Liver (tissue), 9 donors: ENCODE measurements around the gene FAM3B. TPM values are rescaled to one million over a fixed set of nuclear protein-coding genes. Genes with fewer than 3 reads are reported as not detected.

Source experiments
- DNase-seq: peaks from one replicate; pipeline ENCODE4 v3.0.0-alpha.2; 2017; ENCODE audit warnings: low spot score
- H3K27ac ChIP-seq, 2 donors: one replicate each; pipeline ENCODE4 v1.7.0; 2013; ENCODE audit warnings: inconsistent platforms in 2 of 2, low read length in 2 of 2, control low read depth in 1 of 2, low read depth in 1 of 2, mild to moderate bottlenecking in 1 of 2
- H3K27me3 ChIP-seq, 4 donors: one replicate each; pipeline versions ENCODE4 v1.6.1 to v1.7.0; 2013; ENCODE audit warnings: low read length in 3 of 4, inconsistent platforms in 1 of 4, mild to moderate bottlenecking in 1 of 4, moderate library complexity in 1 of 4; ENCODE audit not compliant: control insufficient read depth in 4 of 4, insufficient read depth in 4 of 4
- H3K36me3 ChIP-seq, 4 donors: one replicate each; pipeline versions ENCODE4 v1.6.1 to v1.7.0; 2013; ENCODE audit warnings: low read length in 3 of 4, mild to moderate bottlenecking in 3 of 4, low read depth in 1 of 4, moderate library complexity in 1 of 4; ENCODE audit not compliant: control insufficient read depth in 4 of 4, insufficient read depth in 3 of 4
- H3K4me1 ChIP-seq, 4 donors: one replicate each; pipeline versions ENCODE4 v1.6.1 to v1.7.0; 2013; ENCODE audit warnings: low read length in 3 of 4, mild to moderate bottlenecking in 3 of 4, moderate library complexity in 1 of 4; ENCODE audit not compliant: control insufficient read depth in 4 of 4, insufficient read depth in 4 of 4
- H3K4me3 ChIP-seq, 3 donors: one replicate each; pipeline versions ENCODE4 v1.6.1 to v1.7.0; 2013; ENCODE audit warnings: low read length in 3 of 3, control low read depth in 1 of 3, low read depth in 1 of 3, mild to moderate bottlenecking in 1 of 3
- H3K9ac ChIP-seq, 2 donors: one replicate each; pipeline ENCODE4 v1.7.0; 2013; ENCODE audit warnings: low read length in 2 of 2, mild to moderate bottlenecking in 2 of 2, moderate library complexity in 2 of 2, control low read depth in 1 of 2, low read depth in 1 of 2
- H3K9me3 ChIP-seq, 4 donors: one replicate each; pipeline versions ENCODE4 v1.6.1 to v1.7.0; 2013; ENCODE audit warnings: low read length in 3 of 4; ENCODE audit not compliant: control insufficient read depth in 4 of 4
- ATF3 ChIP-seq: IDR thresholded peaks from 2 replicates; pipeline ENCODE4 v1.6.1; 2016; ENCODE audit warnings: antibody characterized with exemption
- CTCF ChIP-seq: fragments of 150-350 bp; IDR thresholded peaks from 2 replicates; pipeline ENCODE4 v1.5.1; 2017; ENCODE audit warnings: improper control_type of control experiment, low read depth, low read length; ENCODE audit not compliant: missing input control
- EGR1 ChIP-seq, 2 donors: IDR thresholded peaks; 2 replicates each; pipeline ENCODE4 v1.6.1; 2016 to 2018; ENCODE audit warnings: antibody characterized with exemption in 2 of 2, low read depth in 2 of 2
- FOXA1 ChIP-seq: IDR thresholded peaks from 2 replicates; pipeline ENCODE4 v1.6.1; 2016; ENCODE audit warnings: antibody characterized with exemption
- FOXA2 ChIP-seq: IDR thresholded peaks from 2 replicates; pipeline ENCODE4 v1.6.1; 2016; ENCODE audit warnings: antibody characterized with exemption
- HNF4A ChIP-seq, 2 donors: conservative IDR thresholded peaks; 2 replicates each; pipeline ENCODE4 v1.6.1; 2016; ENCODE audit warnings: antibody characterized with exemption in 2 of 2, mild to moderate bottlenecking in 2 of 2
- JUND ChIP-seq, 2 donors: IDR thresholded peaks; 2 replicates each; pipeline ENCODE4 v1.6.1; 2016; ENCODE audit warnings: antibody characterized with exemption in 2 of 2
- RAD21 ChIP-seq, 2 donors: IDR thresholded peaks; 2 replicates each; pipeline ENCODE4 v1.6.1; 2016; ENCODE audit warnings: antibody characterized with exemption in 2 of 2, mild to moderate bottlenecking in 2 of 2
- RXRA ChIP-seq, 2 donors: IDR thresholded peaks; 2 replicates each; pipeline ENCODE4 v1.6.1; 2017 to 2018; ENCODE audit warnings: antibody characterized with exemption in 2 of 2, mild to moderate bottlenecking in 1 of 2
- SP1 ChIP-seq: IDR thresholded peaks from 2 replicates; pipeline ENCODE4 v1.6.1; 2018; ENCODE audit warnings: antibody characterized with exemption, mild to moderate bottlenecking
- WGBS: extraction: QIAGEN DNeasy Blood & Tissue Kit; methylation state at CpG from one replicate; pipeline ENCODE4 v1.1.7; 2013; 5-methylcytosine and 5-hydroxymethylcytosine counted together
- polyA plus RNA-seq, 2 donors: library from polyadenylated mRNA; stranded (reverse) in 1 of 2; unstranded in 1 of 2; fragments of 200-250 nt in 1 of 2; fragments of >200 nt in 1 of 2; fragmentation: Nextera tagmentation in 1 of 2; extraction: Ambion mirVana in 1 of 2; gene quantifications; one replicate each; pipeline versions ENCODE4 v1.2.1 to v1.2.3, GENCODE V29; 2013 to 2015
- total RNA-seq, 2 donors: library from RNA; depleted of rRNA; stranded (reverse); fragments of >200 nt; gene quantifications; one replicate each; pipeline ENCODE4 v1.2.3, GENCODE V29; 2014
- TF ChIP-seq, protein P1 (sequence below): IDR thresholded peaks from 2 replicates; pipeline ENCODE4 v1.6.1; 2016; ENCODE audit warnings: antibody characterized with exemption
- TF ChIP-seq, protein P2 (sequence below): IDR thresholded peaks from 2 replicates; pipeline ENCODE4 v1.6.1; 2016; ENCODE audit warnings: antibody characterized with exemption, mild to moderate bottlenecking
- donor health status: healthy.
- donor health status: healthy.
- donor health status: healthy.
- donor health status: healthy.
- donor health status: healthy.

The FAM3B gene
- total and polyA plus RNA-seq, 4 donors, result 0.72 to 18.2 (median 3.4) TPM

GRCh38 chr21:41368735-41369104, 52.1 kb downstream of the FAM3B start:
- Histone ChIP-seq H3K27me3 (peaks cover 0 to 3% (median 0%) of the 10 kb centered on the region in 4 donors), H3K27ac (no peak overlapping the region), H3K9me3 (no peaks in the 10 kb centered on the region), H3K4me3 (no peak overlapping the region), H3K4me1 (no peaks in the 10 kb centered on the region), H3K36me3 (no peaks in the 10 kb centered on the region), H3K9ac (peak overlapping the region in 1 of 2 donors; percentile 17)
- DNase-seq, result no peak
- TF ChIP-seq CTCF (no peak), FOXA1 (no peak), SP1 (no peak), FOXA2 (no peak)
- TF ChIP-seq, protein P1, sequence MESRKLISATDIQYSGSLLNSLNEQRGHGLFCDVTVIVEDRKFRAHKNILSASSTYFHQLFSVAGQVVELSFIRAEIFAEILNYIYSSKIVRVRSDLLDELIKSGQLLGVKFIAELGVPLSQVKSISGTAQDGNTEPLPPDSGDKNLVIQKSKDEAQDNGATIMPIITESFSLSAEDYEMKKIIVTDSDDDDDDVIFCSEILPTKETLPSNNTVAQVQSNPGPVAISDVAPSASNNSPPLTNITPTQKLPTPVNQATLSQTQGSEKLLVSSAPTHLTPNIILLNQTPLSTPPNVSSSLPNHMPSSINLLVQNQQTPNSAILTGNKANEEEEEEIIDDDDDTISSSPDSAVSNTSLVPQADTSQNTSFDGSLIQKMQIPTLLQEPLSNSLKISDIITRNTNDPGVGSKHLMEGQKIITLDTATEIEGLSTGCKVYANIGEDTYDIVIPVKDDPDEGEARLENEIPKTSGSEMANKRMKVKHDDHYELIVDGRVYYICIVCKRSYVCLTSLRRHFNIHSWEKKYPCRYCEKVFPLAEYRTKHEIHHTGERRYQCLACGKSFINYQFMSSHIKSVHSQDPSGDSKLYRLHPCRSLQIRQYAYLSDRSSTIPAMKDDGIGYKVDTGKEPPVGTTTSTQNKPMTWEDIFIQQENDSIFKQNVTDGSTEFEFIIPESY, result no peak
- WGBS, result 65% methylated on average over 4 of the region's 4 CpGs

GRCh38 chr21:41369105-41369919, 52.7 kb downstream of the FAM3B start:
- Histone ChIP-seq H3K27me3 (peaks cover 0 to 3% (median 0%) of the 10 kb centered on the region in 4 donors), H3K9ac (peak overlapping the region in 1 of 2 donors; percentile 17), H3K36me3 (no peaks in the 10 kb centered on the region), H3K9me3 (no peaks in the 10 kb centered on the region), H3K4me1 (no peaks in the 10 kb centered on the region), H3K27ac (no peak overlapping the region), H3K4me3 (peak overlapping the region in 1 of 3 donors; percentile 16)
- WGBS, result 24% methylated on average over 29 of the region's 29 CpGs
- no peak for TF ChIP-seq ATF3
- TF ChIP-seq EGR1 (IDR thresholded peaks at IDR 0.05; ENCODE audit: low read depth in 2 of 2), result no peak
- no peak for TF ChIP-seq HNF4A (conservative IDR thresholded peaks at IDR 0.05)
- TF ChIP-seq RAD21 (IDR thresholded peaks at IDR 0.05), result peak in 1 of 2 donors; percentile 14
- DNase-seq, result no peak

GRCh38 chr21:41369920-41370839, 53.6 kb downstream of the FAM3B start:
- WGBS, result 66% methylated on average over 30 of the region's 30 CpGs
- DNase-seq, result no peak
- no peak for TF ChIP-seq EGR1 (IDR thresholded peaks at IDR 0.05; ENCODE audit: low read depth in 2 of 2)
- TF ChIP-seq, protein P1, result no peak
- TF ChIP-seq JUND (IDR thresholded peaks at IDR 0.05), result no peak
- TF ChIP-seq ATF3, result no peak
- no peak for TF ChIP-seq FOXA1
- TF ChIP-seq, protein P2, sequence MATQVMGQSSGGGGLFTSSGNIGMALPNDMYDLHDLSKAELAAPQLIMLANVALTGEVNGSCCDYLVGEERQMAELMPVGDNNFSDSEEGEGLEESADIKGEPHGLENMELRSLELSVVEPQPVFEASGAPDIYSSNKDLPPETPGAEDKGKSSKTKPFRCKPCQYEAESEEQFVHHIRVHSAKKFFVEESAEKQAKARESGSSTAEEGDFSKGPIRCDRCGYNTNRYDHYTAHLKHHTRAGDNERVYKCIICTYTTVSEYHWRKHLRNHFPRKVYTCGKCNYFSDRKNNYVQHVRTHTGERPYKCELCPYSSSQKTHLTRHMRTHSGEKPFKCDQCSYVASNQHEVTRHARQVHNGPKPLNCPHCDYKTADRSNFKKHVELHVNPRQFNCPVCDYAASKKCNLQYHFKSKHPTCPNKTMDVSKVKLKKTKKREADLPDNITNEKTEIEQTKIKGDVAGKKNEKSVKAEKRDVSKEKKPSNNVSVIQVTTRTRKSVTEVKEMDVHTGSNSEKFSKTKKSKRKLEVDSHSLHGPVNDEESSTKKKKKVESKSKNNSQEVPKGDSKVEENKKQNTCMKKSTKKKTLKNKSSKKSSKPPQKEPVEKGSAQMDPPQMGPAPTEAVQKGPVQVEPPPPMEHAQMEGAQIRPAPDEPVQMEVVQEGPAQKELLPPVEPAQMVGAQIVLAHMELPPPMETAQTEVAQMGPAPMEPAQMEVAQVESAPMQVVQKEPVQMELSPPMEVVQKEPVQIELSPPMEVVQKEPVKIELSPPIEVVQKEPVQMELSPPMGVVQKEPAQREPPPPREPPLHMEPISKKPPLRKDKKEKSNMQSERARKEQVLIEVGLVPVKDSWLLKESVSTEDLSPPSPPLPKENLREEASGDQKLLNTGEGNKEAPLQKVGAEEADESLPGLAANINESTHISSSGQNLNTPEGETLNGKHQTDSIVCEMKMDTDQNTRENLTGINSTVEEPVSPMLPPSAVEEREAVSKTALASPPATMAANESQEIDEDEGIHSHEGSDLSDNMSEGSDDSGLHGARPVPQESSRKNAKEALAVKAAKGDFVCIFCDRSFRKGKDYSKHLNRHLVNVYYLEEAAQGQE, result no peak
- no peak for TF ChIP-seq RXRA (IDR thresholded peaks at IDR 0.05)

More at GRCh38 chr21:41369920-41370839, 53.6 kb downstream of the FAM3B start:
- H3K9ac ChIP-seq, result no peak overlapping the region
- no peaks in the 10 kb centered on the region for H3K9me3 ChIP-seq
- H3K27ac ChIP-seq, result peak overlapping the region in 1 of 2 donors; percentile 13
- no peaks in the 10 kb centered on the region for H3K36me3 ChIP-seq
- peaks cover 0 to 3% (median 0%) of the 10 kb centered on the region in 4 donors for H3K27me3 ChIP-seq
- peak overlapping the region in 1 of 3 donors; percentile 16 for H3K4me3 ChIP-seq
- no peaks in the 10 kb centered on the region for H3K4me1 ChIP-seq
